ENCODE results near the gene PDE11A.

PDE11A gene

GRCh38 chr2:177753682-177754491, 318.7 kb downstream of the PDE11A start:
- peak; percentile 59 for ATAC-seq (replicated peaks)

GRCh38 chr2:177748360-177748759, 324.2 kb downstream of the PDE11A start:
- no peak overlapping the region for H3K27ac Mint-ChIP-seq
- no peak overlapping the region for H3K4me3 Mint-ChIP-seq
- H3K9me3 Mint-ChIP-seq, result no peaks in the 10 kb centered on the region
- no peaks in the 10 kb centered on the region for H3K36me3 Mint-ChIP-seq (ENCODE audit: insufficient read depth)
- ATAC-seq (replicated peaks), result no peak
- no peaks in the 10 kb centered on the region for H3K4me1 Mint-ChIP-seq (ENCODE audit: low read depth in 2 of 2)
- H3K27me3 Mint-ChIP-seq, result peaks cover 27 to 44% of the 10 kb centered on the region in 2 donors
- no peak for DNase-seq

More at GRCh38 chr2:177753682-177754491, 318.7 kb downstream of the PDE11A start:
- Mint-ChIP-seq H3K27me3 (peaks cover 52 to 57% of the 10 kb centered on the region in 2 donors), H3K4me3 (no peak overlapping the region), H3K27ac (peak overlapping the region in 1 of 2 donors; percentile 35), H3K4me1 (ENCODE audit: low read depth in 2 of 2) (no peaks in the 10 kb centered on the region), H3K36me3 (ENCODE audit: insufficient read depth) (no peaks in the 10 kb centered on the region), H3K9me3 (no peaks in the 10 kb centered on the region)
- DNase-seq, result no peak

- ATAC-seq (replicated peaks) (no peak), DNase-seq (no peak)
- no peak overlapping the region for H3K4me3 Mint-ChIP-seq
- no peaks in the 10 kb centered on the region for H3K36me3 Mint-ChIP-seq (ENCODE audit: insufficient read depth)
- H3K27ac Mint-ChIP-seq, result no peak overlapping the region
- H3K9me3 Mint-ChIP-seq, result no peaks in the 10 kb centered on the region
- peaks cover 31 to 43% of the 10 kb centered on the region in 2 donors for H3K27me3 Mint-ChIP-seq
- no peaks in the 10 kb centered on the region for H3K4me1 Mint-ChIP-seq (ENCODE audit: low read depth in 2 of 2)
These were observed 325.2 kb downstream of the PDE11A start for GRCh38 chr2:177747384-177747783.

GRCh38 chr2:177746358-177746757, 326.2 kb downstream of the PDE11A start:
- DNase-seq, result no peak
- no peaks in the 10 kb centered on the region for H3K4me1 Mint-ChIP-seq (ENCODE audit: low read depth in 2 of 2)
- ATAC-seq (replicated peaks), result no peak
- peaks cover 34 to 37% of the 10 kb centered on the region in 2 donors for H3K27me3 Mint-ChIP-seq
- H3K9me3 Mint-ChIP-seq, result no peaks in the 10 kb centered on the region
- H3K4me3 Mint-ChIP-seq, result no peak overlapping the region
- H3K36me3 Mint-ChIP-seq (ENCODE audit: insufficient read depth), result no peaks in the 10 kb centered on the region
- no peak overlapping the region for H3K27ac Mint-ChIP-seq

GRCh38 chr2:177745531-177745930, 327.0 kb downstream of the PDE11A start:
- Mint-ChIP-seq H3K4me3 (no peak overlapping the region), H3K9me3 (no peaks in the 10 kb centered on the region), H3K36me3 (ENCODE audit: insufficient read depth) (no peaks in the 10 kb centered on the region), H3K27me3 (peaks cover 36 to 38% of the 10 kb centered on the region in 2 donors), H3K4me1 (ENCODE audit: low read depth in 2 of 2) (no peaks in the 10 kb centered on the region), H3K27ac (no peak overlapping the region)
- ATAC-seq (replicated peaks) (no peak), DNase-seq (no peak)

- no peaks in the 10 kb centered on the region for H3K36me3 Mint-ChIP-seq (ENCODE audit: insufficient read depth)
- H3K27me3 Mint-ChIP-seq, result peaks cover 38 to 47% of the 10 kb centered on the region in 2 donors
- no peaks in the 10 kb centered on the region for H3K9me3 Mint-ChIP-seq
- no peak overlapping the region for H3K27ac Mint-ChIP-seq
- H3K4me1 Mint-ChIP-seq (ENCODE audit: low read depth in 2 of 2), result no peaks in the 10 kb centered on the region
- no peak for DNase-seq
- no peak for ATAC-seq (replicated peaks)
- no peak overlapping the region for H3K4me3 Mint-ChIP-seq
These were observed 329.7 kb downstream of the PDE11A start for GRCh38 chr2:177742851-177743250.

GRCh38 chr2:177741866-177742265, 330.7 kb downstream of the PDE11A start:
- H3K27me3 Mint-ChIP-seq, result peaks cover 36 to 43% of the 10 kb centered on the region in 2 donors
- no peaks in the 10 kb centered on the region for H3K4me1 Mint-ChIP-seq (ENCODE audit: low read depth in 2 of 2)
- no peak for DNase-seq
- no peak overlapping the region for H3K27ac Mint-ChIP-seq
- ATAC-seq (replicated peaks), result no peak
- no peaks in the 10 kb centered on the region for H3K9me3 Mint-ChIP-seq
- H3K36me3 Mint-ChIP-seq (ENCODE audit: insufficient read depth), result no peaks in the 10 kb centered on the region
- no peak overlapping the region for H3K4me3 Mint-ChIP-seq

GRCh38 chr2:177740700-177741099, 331.9 kb downstream of the PDE11A start:
- no peak for ATAC-seq (replicated peaks)
- peaks cover 29 to 44% of the 10 kb centered on the region in 2 donors for H3K27me3 Mint-ChIP-seq
- no peaks in the 10 kb centered on the region for H3K36me3 Mint-ChIP-seq (ENCODE audit: insufficient read depth)
- no peak overlapping the region for H3K4me3 Mint-ChIP-seq
- H3K4me1 Mint-ChIP-seq (ENCODE audit: low read depth in 2 of 2), result no peaks in the 10 kb centered on the region
- H3K27ac Mint-ChIP-seq, result no peak overlapping the region
- no peaks in the 10 kb centered on the region for H3K9me3 Mint-ChIP-seq
- no peak for DNase-seq

- ATAC-seq (replicated peaks), result no peak
- Mint-ChIP-seq H3K27ac (no peak overlapping the region), H3K4me1 (ENCODE audit: low read depth in 2 of 2) (no peaks in the 10 kb centered on the region), H3K9me3 (no peaks in the 10 kb centered on the region), H3K27me3 (peaks cover 39 to 61% of the 10 kb centered on the region in 2 donors), H3K4me3 (no peak overlapping the region), H3K36me3 (ENCODE audit: insufficient read depth) (no peaks in the 10 kb centered on the region)
- no peak for DNase-seq
These were observed 333.9 kb downstream of the PDE11A start for GRCh38 chr2:177738461-177739235.

- peaks cover 42 to 67% of the 10 kb centered on the region in 2 donors for H3K27me3 Mint-ChIP-seq
- no peaks in the 10 kb centered on the region for H3K4me1 Mint-ChIP-seq (ENCODE audit: low read depth in 2 of 2)
- H3K9me3 Mint-ChIP-seq, result no peaks in the 10 kb centered on the region
These were observed 337.2 kb downstream of the PDE11A start for GRCh38 chr2:177735318-177735803.

GRCh38 chr2:177733322-177733855, 339.2 kb downstream of the PDE11A start:
- Mint-ChIP-seq H3K27ac (no peak overlapping the region), H3K36me3 (ENCODE audit: insufficient read depth) (no peaks in the 10 kb centered on the region), H3K4me1 (ENCODE audit: low read depth in 2 of 2) (no peaks in the 10 kb centered on the region), H3K4me3 (no peak overlapping the region), H3K27me3 (peaks cover 47 to 78% of the 10 kb centered on the region in 2 donors), H3K9me3 (no peaks in the 10 kb centered on the region)
- no peak for DNase-seq
- no peak for ATAC-seq (replicated peaks)

More at GRCh38 chr2:177735318-177735803, 337.2 kb downstream of the PDE11A start:
- Mint-ChIP-seq H3K36me3 (ENCODE audit: insufficient read depth) (no peaks in the 10 kb centered on the region), H3K4me3 (no peak overlapping the region), H3K27ac (no peak overlapping the region)
- ATAC-seq (replicated peaks) (no peak), DNase-seq (no peak)

- H3K36me3 Mint-ChIP-seq (ENCODE audit: insufficient read depth), result no peaks in the 10 kb centered on the region
- H3K4me3 Mint-ChIP-seq, result no peak overlapping the region
- H3K4me1 Mint-ChIP-seq (ENCODE audit: low read depth in 2 of 2), result no peaks in the 10 kb centered on the region
- H3K9me3 Mint-ChIP-seq, result no peaks in the 10 kb centered on the region
- no peak overlapping the region for H3K27ac Mint-ChIP-seq
- peaks cover 62 to 88% of the 10 kb centered on the region in 2 donors for H3K27me3 Mint-ChIP-seq
- DNase-seq (no peak), ATAC-seq (replicated peaks) (no peak)
These were observed 341.2 kb downstream of the PDE11A start for GRCh38 chr2:177731384-177731783.

GRCh38 chr2:177730792-177731191, 341.8 kb downstream of the PDE11A start:
- H3K4me3 Mint-ChIP-seq, result no peak overlapping the region
- H3K36me3 Mint-ChIP-seq (ENCODE audit: insufficient read depth), result no peaks in the 10 kb centered on the region
- no peak overlapping the region for H3K27ac Mint-ChIP-seq
- H3K27me3 Mint-ChIP-seq, result peaks cover 62 to 88% of the 10 kb centered on the region in 2 donors
- DNase-seq, result no peak
- no peaks in the 10 kb centered on the region for H3K9me3 Mint-ChIP-seq
- H3K4me1 Mint-ChIP-seq (ENCODE audit: low read depth in 2 of 2), result no peaks in the 10 kb centered on the region
- ATAC-seq (replicated peaks), result no peak

Measured in effector memory CD8-positive, alpha-beta T cell (primary cell).